ENCODE results near the gene EP300. TPM values are rescaled to one million over a fixed set of nuclear protein-coding genes. Genes with fewer than 3 reads are reported as not detected.
A peak's percentile ranks its signal among the peaks of the same experiment; 100 is the strongest.

The EP300 gene
- total and polyA plus RNA-seq, 2 experiments from 2014 or later = 28.5 to 60.1 TPM

GRCh38 chr22:41147722-41148121, 55.3 kb downstream of the EP300 start:
- H3K36me3 ChIP-seq = peaks cover 91% of the 10 kb centered on the region
- H3K9me3 ChIP-seq (ENCODE audit: low read depth) = no peaks in the 10 kb centered on the region
- TF ChIP-seq, protein P1, sequence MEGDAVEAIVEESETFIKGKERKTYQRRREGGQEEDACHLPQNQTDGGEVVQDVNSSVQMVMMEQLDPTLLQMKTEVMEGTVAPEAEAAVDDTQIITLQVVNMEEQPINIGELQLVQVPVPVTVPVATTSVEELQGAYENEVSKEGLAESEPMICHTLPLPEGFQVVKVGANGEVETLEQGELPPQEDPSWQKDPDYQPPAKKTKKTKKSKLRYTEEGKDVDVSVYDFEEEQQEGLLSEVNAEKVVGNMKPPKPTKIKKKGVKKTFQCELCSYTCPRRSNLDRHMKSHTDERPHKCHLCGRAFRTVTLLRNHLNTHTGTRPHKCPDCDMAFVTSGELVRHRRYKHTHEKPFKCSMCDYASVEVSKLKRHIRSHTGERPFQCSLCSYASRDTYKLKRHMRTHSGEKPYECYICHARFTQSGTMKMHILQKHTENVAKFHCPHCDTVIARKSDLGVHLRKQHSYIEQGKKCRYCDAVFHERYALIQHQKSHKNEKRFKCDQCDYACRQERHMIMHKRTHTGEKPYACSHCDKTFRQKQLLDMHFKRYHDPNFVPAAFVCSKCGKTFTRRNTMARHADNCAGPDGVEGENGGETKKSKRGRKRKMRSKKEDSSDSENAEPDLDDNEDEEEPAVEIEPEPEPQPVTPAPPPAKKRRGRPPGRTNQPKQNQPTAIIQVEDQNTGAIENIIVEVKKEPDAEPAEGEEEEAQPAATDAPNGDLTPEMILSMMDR (IDR thresholded peaks at IDR 0.05; ENCODE audit: low read depth, low read length) = no peak
- no peak overlapping the region for H3K4me3 ChIP-seq
- no peaks in the 10 kb centered on the region for H3K4me1 ChIP-seq (ENCODE audit: low read depth)
- no peaks in the 10 kb centered on the region for H3K27me3 ChIP-seq
- DNase-seq (ENCODE audit: low read depth in 1 of 2, low spot score in 1 of 2) = no peak
- no peak overlapping the region for H3K27ac ChIP-seq

GRCh38 chr22:41152902-41153301, 60.5 kb downstream of the EP300 start:
- no peak for DNase-seq (ENCODE audit: low read depth in 1 of 2, low spot score in 1 of 2)
- Histone ChIP-seq H3K27me3 (no peaks in the 10 kb centered on the region), H3K27ac (no peak overlapping the region), H3K9me3 (ENCODE audit: low read depth) (no peaks in the 10 kb centered on the region), H3K4me3 (no peak overlapping the region), H3K4me1 (ENCODE audit: low read depth) (no peaks in the 10 kb centered on the region), H3K36me3 (peaks cover 90% of the 10 kb centered on the region)
- TF ChIP-seq, protein P1 (IDR thresholded peaks at IDR 0.05; ENCODE audit: low read depth, low read length) = no peak

DNA sequence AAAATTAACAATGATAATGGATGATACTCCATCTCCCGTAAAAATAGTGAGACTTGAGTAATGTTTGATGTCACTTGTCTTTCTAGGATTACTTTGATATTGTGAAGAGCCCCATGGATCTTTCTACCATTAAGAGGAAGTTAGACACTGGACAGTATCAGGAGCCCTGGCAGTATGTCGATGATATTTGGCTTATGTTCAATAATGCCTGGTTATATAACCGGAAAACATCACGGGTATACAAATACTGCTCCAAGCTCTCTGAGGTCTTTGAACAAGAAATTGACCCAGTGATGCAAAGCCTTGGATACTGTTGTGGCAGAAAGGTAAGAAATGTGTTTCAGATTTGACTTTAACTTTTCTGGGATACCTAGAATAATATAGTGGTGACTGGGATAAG, 64.7 kb downstream of the EP300 start:
- no peak overlapping the region for H3K27ac ChIP-seq
- DNase-seq (ENCODE audit: low read depth in 1 of 2, low spot score in 1 of 2) = no peak
- H3K36me3 ChIP-seq = peaks cover 92% of the 10 kb centered on the region
- TF ChIP-seq, protein P1 (IDR thresholded peaks at IDR 0.05; ENCODE audit: low read depth, low read length) = no peak
- no peaks in the 10 kb centered on the region for H3K27me3 ChIP-seq
- H3K4me1 ChIP-seq (ENCODE audit: low read depth) = no peaks in the 10 kb centered on the region
- H3K9me3 ChIP-seq (ENCODE audit: low read depth) = no peaks in the 10 kb centered on the region
- H3K4me3 ChIP-seq = no peak overlapping the region

DNA sequence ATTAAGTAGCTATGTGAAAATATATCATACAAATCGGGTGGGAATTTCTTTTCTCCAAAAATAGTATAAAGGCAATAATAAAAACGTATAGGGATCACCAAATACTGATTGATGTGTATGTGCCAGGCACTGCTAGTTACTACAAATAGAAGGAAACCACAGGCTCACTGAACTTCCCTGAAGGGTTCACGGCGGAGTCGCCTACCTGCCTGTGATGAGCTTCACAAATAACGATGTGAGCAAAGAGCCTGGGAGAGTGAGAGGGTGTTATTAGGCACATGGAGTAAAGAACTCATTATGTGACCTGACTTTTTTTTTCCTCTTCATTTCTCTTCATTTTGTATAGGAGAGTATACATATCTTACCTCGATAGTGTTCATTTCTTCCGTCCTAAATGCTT, 76.8 kb downstream of the EP300 start:
- peaks cover 82% of the 10 kb centered on the region for H3K36me3 ChIP-seq
- no peak for DNase-seq (ENCODE audit: low read depth in 1 of 2, low spot score in 1 of 2)

DNA sequence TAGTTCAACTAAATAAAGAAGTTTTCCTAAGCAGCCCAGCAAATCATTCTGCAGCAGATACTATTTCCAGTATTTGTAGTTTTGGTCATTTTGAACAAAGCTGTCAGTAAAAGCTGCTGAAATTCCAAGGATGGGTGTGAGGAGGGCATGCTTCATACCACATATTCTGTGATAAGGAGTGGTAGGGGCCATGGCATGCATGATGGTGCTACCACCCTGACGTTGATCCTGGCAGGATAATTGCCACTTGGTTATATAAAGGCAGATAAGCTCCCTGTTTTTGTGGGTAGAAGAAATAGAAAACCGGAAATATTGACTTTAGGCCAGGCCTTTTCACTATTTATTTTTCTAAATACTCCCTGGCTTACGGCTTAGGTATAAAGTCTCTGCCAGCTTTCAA, 79.6 kb downstream of the EP300 start:
- Histone ChIP-seq H3K9me3 (ENCODE audit: low read depth) (no peaks in the 10 kb centered on the region), H3K27me3 (no peaks in the 10 kb centered on the region), H3K4me1 (ENCODE audit: low read depth) (peaks cover 10% of the 10 kb centered on the region), H3K4me3 (no peak overlapping the region), H3K36me3 (peaks cover 73% of the 10 kb centered on the region), H3K27ac (no peak overlapping the region)
- TF ChIP-seq, protein P1 (IDR thresholded peaks at IDR 0.05; ENCODE audit: low read depth, low read length) = no peak
- no peak for DNase-seq (ENCODE audit: low read depth in 1 of 2, low spot score in 1 of 2)

More for the DNA sequence above, 76.8 kb downstream of the EP300 start:
- TF ChIP-seq, protein P1 (IDR thresholded peaks at IDR 0.05; ENCODE audit: low read depth, low read length) = no peak
- H3K27ac ChIP-seq = no peak overlapping the region
- no peaks in the 10 kb centered on the region for H3K9me3 ChIP-seq (ENCODE audit: low read depth)
- H3K27me3 ChIP-seq = no peaks in the 10 kb centered on the region
- H3K4me1 ChIP-seq (ENCODE audit: low read depth) = no peaks in the 10 kb centered on the region
- H3K4me3 ChIP-seq = no peak overlapping the region

GRCh38 chr22:41175546-41175945, 83.2 kb downstream of the EP300 start:
- Histone ChIP-seq H3K9me3 (ENCODE audit: low read depth) (no peaks in the 10 kb centered on the region), H3K36me3 (peaks cover 70% of the 10 kb centered on the region), H3K27me3 (no peaks in the 10 kb centered on the region), H3K27ac (peak overlapping the region; percentile 81), H3K4me3 (no peak overlapping the region), H3K4me1 (ENCODE audit: low read depth) (peaks cover 10% of the 10 kb centered on the region)
- TF ChIP-seq, protein P1 (IDR thresholded peaks at IDR 0.05; ENCODE audit: low read depth, low read length) = no peak
- DNase-seq (ENCODE audit: low read depth in 1 of 2, low spot score in 1 of 2) = peak in 1 of 2 donors; percentile 24
